Tongue (tissue), 2 donors: ENCODE results near the gene TREX2. TPM values are rescaled to one million over a fixed set of nuclear protein-coding genes. Genes with fewer than 3 reads are reported as not detected.

Experiments
- DNase-seq: peaks from one replicate; pipeline ENCODE4 v3.0.0-alpha.2; 2015
- total RNA-seq: library from RNA; depleted of rRNA; stranded (reverse); fragments of >200 nt; gene quantifications from one replicate; pipeline ENCODE4 v1.2.3, GENCODE V29; 2014

Gene TREX2
- 2.2 TPM for total RNA-seq

- no peak for DNase-seq
Measured at GRCh38 chrX:153445856-153446635, at the start of gene TREX2. Gene TREX2 (minus strand): TSS chrX:153446056. CDS start chrX:153445430, 626 bp downstream.

- no peak for DNase-seq
Measured at GRCh38 chrX:153495362-153495751, 49.5 kb upstream of the TREX2 start.

GRCh38 chrX:153494541-153495361, 48.9 kb upstream of the TREX2 start, which contains the start of gene BGN:
Gene BGN (plus strand): TSS chrX:153494980. CDS start chrX:153504632, 9,652 bp downstream.
- DNase-seq, result peak; percentile 62

GRCh38 chrX:153494061-153494460, 48.2 kb upstream of the TREX2 start:
- no peak for DNase-seq

GRCh38 chrX:153493085-153493484, 47.2 kb upstream of the TREX2 start:
- DNase-seq, result no peak

- no peak for DNase-seq
Measured at GRCh38 chrX:153492543-153492942, 46.7 kb upstream of the TREX2 start.

- no peak for DNase-seq
Measured at GRCh38 chrX:153491918-153492317, 46.1 kb upstream of the TREX2 start.

- peak; percentile 84 for DNase-seq
Measured at GRCh38 chrX:153491351-153491914, 45.6 kb upstream of the TREX2 start.

- DNase-seq, result no peak
Measured at GRCh38 chrX:153490217-153490930, 44.5 kb upstream of the TREX2 start.

GRCh38 chrX:153488231-153488914, 42.5 kb upstream of the TREX2 start:
- no peak for DNase-seq

GRCh38 chrX:153487590-153488071, 41.8 kb upstream of the TREX2 start:
- no peak for DNase-seq

GRCh38 chrX:153486171-153486570, 40.3 kb upstream of the TREX2 start:
- no peak for DNase-seq

GRCh38 chrX:153485396-153486080, 39.7 kb upstream of the TREX2 start:
- DNase-seq, result no peak

- no peak for DNase-seq
Measured at GRCh38 chrX:153482376-153483015, 36.6 kb upstream of the TREX2 start.

- DNase-seq, result no peak
Measured at GRCh38 chrX:153481043-153481442, 35.2 kb upstream of the TREX2 start.

GRCh38 chrX:153478746-153479145, 32.9 kb upstream of the TREX2 start:
- DNase-seq, result no peak

- DNase-seq, result no peak
Measured at GRCh38 chrX:153477901-153478300, 32.0 kb upstream of the TREX2 start.

GRCh38 chrX:153477364-153477857, 31.6 kb upstream of the TREX2 start:
- no peak for DNase-seq

GRCh38 chrX:153476666-153477363, 31.0 kb upstream of the TREX2 start:
- peak; percentile 69 for DNase-seq
